GM19099 (cell line): ENCODE data around the gene OXCT2.
"Not testable (repeated sequence)": the region's sequence is repeated elsewhere in the genome, so short reads cannot be mapped to it uniquely, and the experiment has no call there.

Experiments
- POLR2A ChIP-seq: IDR thresholded peaks from 3 replicates; pipeline ENCODE4 v1.6.1; 2011; ENCODE audit warnings: low read depth; ENCODE audit not compliant: insufficient read length; ENCODE audit errors: extremely low read depth

Gene OXCT2

GRCh38 chr1:39771022-39771532 is at the start of gene OXCT2:
Gene OXCT2 (minus strand): TSS chr1:39771348. CDS start chr1:39771255, 93 bp downstream.
- TF ChIP-seq POLR2A: not testable (repeated sequence)

GRCh38 chr1:39819091-39819812 is 48.1 kb upstream of the OXCT2 start:
- no peak for TF ChIP-seq POLR2A

GRCh38 chr1:39818482-39818881 is 47.3 kb upstream of the OXCT2 start:
- no peak for TF ChIP-seq POLR2A

GRCh38 chr1:39817091-39817932 is 46.2 kb upstream of the OXCT2 start:
- peak; percentile 58 for TF ChIP-seq POLR2A

GRCh38 chr1:39816415-39817090 is 45.4 kb upstream of the OXCT2 start:
- TF ChIP-seq POLR2A: no peak

GRCh38 chr1:39812913-39813312 is 41.8 kb upstream of the OXCT2 start:
- TF ChIP-seq POLR2A: no peak

- no peak for TF ChIP-seq POLR2A
Measured at GRCh38 chr1:39808784-39809517, 37.8 kb upstream of the OXCT2 start.

- no peak for TF ChIP-seq POLR2A
Measured at GRCh38 chr1:39805385-39805784, 34.2 kb upstream of the OXCT2 start.

- TF ChIP-seq POLR2A: no peak
Measured at GRCh38 chr1:39802496-39803260, 31.5 kb upstream of the OXCT2 start.

GRCh38 chr1:39800471-39800835 is 29.3 kb upstream of the OXCT2 start:
- TF ChIP-seq POLR2A: no peak

GRCh38 chr1:39799770-39800470 is 28.8 kb upstream of the OXCT2 start:
- TF ChIP-seq POLR2A: no peak

- peak; percentile 58 for TF ChIP-seq POLR2A
Measured at GRCh38 chr1:39798859-39799769, 28.0 kb upstream of the OXCT2 start.
